ENCODE measurements around the gene ANKUB1. TPM values are rescaled to one million over a fixed set of nuclear protein-coding genes. Genes with fewer than 3 reads are reported as not detected.

Gene ANKUB1, protein sequence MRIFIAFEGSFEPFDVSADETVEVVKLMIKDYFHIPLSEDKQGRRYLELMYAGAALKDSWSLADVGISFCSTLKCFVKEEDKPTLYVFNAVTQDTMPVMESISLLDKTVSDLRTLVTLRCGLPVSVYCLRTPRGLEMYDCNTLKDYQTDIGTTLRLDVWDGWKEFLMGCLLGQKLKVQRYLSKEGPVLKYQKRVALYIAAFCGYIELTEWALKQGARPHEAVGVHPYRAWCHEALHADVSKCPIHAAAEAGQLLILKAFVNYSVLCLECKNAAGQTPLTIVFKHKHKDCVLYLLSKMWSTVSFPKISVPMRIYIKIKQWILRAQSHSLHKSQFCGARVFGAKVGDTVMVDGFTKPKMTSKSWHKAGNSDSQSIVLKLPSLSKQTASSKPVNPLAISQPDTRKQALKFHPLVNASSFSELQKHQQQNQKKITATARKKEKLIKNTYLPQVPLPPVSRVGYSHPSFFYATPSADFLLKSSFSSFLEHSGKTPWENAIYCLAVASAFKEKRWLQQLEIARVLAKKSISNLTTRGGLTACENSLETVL
- not detected for total RNA-seq

DNA sequence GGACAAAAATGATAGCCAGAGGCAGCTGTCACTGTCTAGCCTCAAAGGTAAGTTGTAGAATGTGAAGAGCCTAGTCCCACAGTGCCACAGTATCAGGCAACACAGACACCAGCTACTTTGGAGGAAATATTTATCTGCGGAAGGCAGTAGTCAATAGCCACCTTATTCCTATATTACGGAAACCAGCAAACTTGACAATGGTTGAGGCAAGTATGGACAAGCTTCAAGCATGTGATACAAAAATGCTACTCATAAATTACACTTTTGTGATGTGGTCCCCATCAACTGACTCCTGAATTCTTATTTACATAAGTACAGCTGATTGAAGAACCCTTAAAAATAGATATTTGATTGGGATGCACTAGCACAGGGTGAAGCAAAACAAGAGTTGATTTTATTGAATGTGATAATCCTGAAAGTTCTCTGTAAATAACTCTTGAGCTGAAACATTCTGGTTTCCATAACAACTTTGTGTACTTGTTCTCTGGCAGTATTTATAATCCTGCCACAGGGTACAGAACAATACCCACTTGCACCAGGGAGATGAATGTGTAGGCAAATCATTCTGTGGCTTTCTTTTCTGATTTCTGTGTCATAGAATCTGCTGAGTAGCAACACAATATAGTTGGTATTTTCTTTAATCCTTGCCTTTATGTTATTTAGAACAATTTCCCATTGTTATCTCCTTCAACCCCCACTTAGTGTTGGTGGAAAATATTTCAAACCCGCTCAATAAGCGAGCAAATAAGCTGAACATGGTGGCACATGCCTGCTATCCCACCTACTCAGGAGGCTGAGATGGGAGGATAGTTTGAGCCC, at the start of gene ANKUB1:
TSS of gene ANKUB1 (minus strand) at position 103 of the 819 bp plus-strand sequence. CDS start 188 bp downstream, outside the sequence.

DNA sequence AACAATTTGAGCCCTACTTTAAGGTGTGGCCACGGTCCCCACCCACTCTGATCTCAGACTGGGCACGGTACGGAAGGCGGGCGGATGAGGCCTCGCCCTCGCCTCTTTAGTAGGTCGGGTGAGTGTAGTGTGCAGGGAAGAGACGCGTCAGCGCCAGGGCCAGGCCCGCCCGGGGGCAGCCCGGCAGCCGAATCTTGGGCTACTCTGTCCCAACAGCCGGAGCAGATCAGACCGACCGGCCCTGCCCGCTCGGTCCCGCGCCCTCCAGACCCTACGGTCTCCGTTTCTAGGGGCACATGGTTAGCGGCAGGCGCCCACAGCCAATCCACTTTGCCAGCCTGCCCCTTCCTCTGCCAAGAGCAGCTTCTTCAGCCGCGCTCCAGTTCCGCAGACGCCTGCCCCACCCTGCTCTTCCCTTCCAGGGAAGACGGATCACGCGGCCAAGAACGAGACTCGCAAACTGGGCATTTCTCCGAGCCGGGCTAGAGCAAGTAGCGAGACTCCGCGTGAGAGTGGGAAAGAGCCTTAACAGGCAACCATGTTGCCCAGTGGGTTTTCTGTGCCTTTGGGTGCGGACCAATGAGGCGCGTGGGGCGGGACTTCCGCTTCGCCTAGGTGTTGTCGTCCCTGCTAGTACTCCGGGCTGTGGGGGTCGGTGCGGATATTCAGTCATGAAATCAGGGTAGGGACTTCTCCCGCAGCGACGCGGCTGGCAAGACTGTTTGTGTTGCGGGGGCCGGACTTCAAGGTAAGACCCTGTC, 20.4 kb upstream of the ANKUB1 start, which contains the start of gene RNF13:
TSS of gene RNF13 (plus strand) at position 610 of the 761 bp plus-strand sequence. CDS start 32,812 bp downstream, outside the sequence.

GRCh38 chr3:149752051-149752787, 40.1 kb downstream of the ANKUB1 start, which contains the start of gene COMMD2:
Gene COMMD2, minus strand, starts transcription at chr3:149752489. Its CDS starts 45 bp downstream, at chr3:149752444.

Other genes starting within 250 kb of the ANKUB1 start
- gene WWTR1, start 134.5 kb downstream of the ANKUB1 start, total RNA-seq, result under 1 TPM; 0.10 to 0.29 TPM
- 10 to 100 TPM; 27.0 to 28.8 TPM for gene COMMD2, start 40.1 kb downstream of the ANKUB1 start, total RNA-seq
- 10 to 100 TPM; 36.7 TPM for gene RNF13, start 20.7 kb upstream of the ANKUB1 start, total RNA-seq
- 1 to 10 TPM; 1.9 TPM for gene PFN2, start 178.3 kb upstream of the ANKUB1 start, total RNA-seq